OCI-LY3 (cell line): ENCODE data around the gene GGA3.
"Not testable (repeated sequence)": the region's sequence is repeated elsewhere in the genome, so short reads cannot be mapped to it uniquely, and the experiment has no call there.

Experiments used
- H2AFZ ChIP-seq: fragments of 200-600, 300-600 bp; shearing (Covaris generic); 2 replicates; pipeline ENCODE4 v1.6.0; 2014; ENCODE audit warnings: antibody characterized with exemption, low read depth, low read length
- H3K27ac ChIP-seq: fragments of 200-600, 300-600 bp; sonication (generic); 2 replicates; pipeline ENCODE4 v1.5.1; 2014; ENCODE audit warnings: mild to moderate bottlenecking, low read length, moderate library complexity, mixed read lengths
- H3K27me3 ChIP-seq: fragments of 200-600, 300-600 bp; sonication (generic); 2 replicates; pipeline ENCODE4 v1.6.1; 2014; ENCODE audit warnings: low read depth, low read length, mixed read lengths
- H3K36me3 ChIP-seq: fragments of 200-600, 300-600 bp; sonication (generic); replicated peaks from 2 replicates; pipeline ENCODE3; 2014; ENCODE audit warnings: low read depth, low read length, mixed read lengths
- H3K4me1 ChIP-seq: fragments of 300-600, 200-600 bp; sonication (generic); 2 replicates; pipeline ENCODE4 v1.6.1; 2014; ENCODE audit warnings: low read length, mixed read lengths
- H3K4me2 ChIP-seq: fragments of 200-600, 300-600 bp; sonication (generic); 2 replicates; pipeline ENCODE4 v1.6.1; 2014; ENCODE audit warnings: low read length, mixed read lengths
- H3K4me3 ChIP-seq: fragments of 300-600, 200-600 bp; sonication (generic); 2 replicates; pipeline ENCODE4 v1.5.1; 2014; ENCODE audit warnings: antibody characterized with exemption, mild to moderate bottlenecking, low read length, moderate library complexity
- H3K79me2 ChIP-seq: fragments of 300-600, 200-600 bp; shearing (Covaris generic); 2 replicates; pipeline ENCODE4 v1.6.1; 2014; ENCODE audit warnings: mild to moderate bottlenecking, low read length, mixed read lengths
- H3K9ac ChIP-seq: fragments of 300-600, 200-600 bp; shearing (Covaris generic); 2 replicates; pipeline ENCODE4 v1.6.0; 2014; ENCODE audit warnings: mild to moderate bottlenecking, low read length, moderate library complexity
- H3K9me3 ChIP-seq: fragments of 200-600, 300-600 bp; shearing (Covaris generic); 2 replicates; pipeline ENCODE4 v1.6.1; 2014; ENCODE audit warnings: low read length, mixed read lengths; ENCODE audit not compliant: insufficient read depth
- H4K20me1 ChIP-seq: fragments of 200-600, 300-600 bp; sonication (generic); 2 replicates; pipeline ENCODE4 v1.6.1; 2016; ENCODE audit warnings: low read length, mixed read lengths; ENCODE audit not compliant: insufficient read depth
- EZH2phosphoT487 ChIP-seq: fragments of 200-600 bp; shearing (Covaris generic); IDR thresholded peaks from 2 replicates; pipeline ENCODE4 v1.6.1; 2018; ENCODE audit warnings: antibody characterized with exemption, mixed run types, low read depth
- TF ChIP-seq, protein P1 (sequence below): fragments of 200-600, 300-600 bp; sonication (generic); IDR thresholded peaks from 2 replicates; pipeline ENCODE4 v1.5.1; 2014; ENCODE audit warnings: antibody characterized with exemption, low read length, low read depth

The GGA3 gene

DNA sequence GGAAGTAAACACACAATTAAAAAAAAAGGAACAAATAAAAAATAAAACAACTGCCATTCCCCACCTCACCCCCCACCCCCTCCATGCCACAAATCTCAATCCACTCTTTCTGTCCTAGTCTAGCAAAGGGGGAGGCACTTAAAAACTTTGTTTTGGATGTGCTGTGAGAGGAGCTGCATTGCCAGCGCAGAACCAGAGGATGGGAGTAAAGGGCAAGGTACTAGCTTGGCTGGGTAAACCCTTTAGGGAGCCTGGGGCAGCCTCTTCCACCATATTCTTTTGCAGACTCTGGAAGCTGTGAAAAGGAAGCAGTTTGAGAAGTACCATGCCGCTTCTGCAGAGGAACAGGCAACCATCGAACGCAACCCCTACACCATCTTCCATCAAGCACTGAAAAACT is 1.6 kb upstream of the GGA3 start:
- Histone ChIP-seq H3K4me2 (peak overlapping the region; percentile 97), H4K20me1 (no peaks in the 10 kb centered on the region; the same call in 1 of the 2 replicates), H3K9ac (no peak overlapping the region), H3K9me3 (no peaks in the 10 kb centered on the region), H2AFZ (no peak overlapping the region), H3K4me3 (peak overlapping the region; percentile 95), H3K79me2 (peaks cover 53% of the 10 kb centered on the region), H3K27me3 (no peaks in the 10 kb centered on the region), H3K36me3 (peaks cover 31% of the 10 kb centered on the region), H3K4me1 (peaks cover 18% of the 10 kb centered on the region), H3K27ac (no peak overlapping the region)
- TF ChIP-seq, protein P1, sequence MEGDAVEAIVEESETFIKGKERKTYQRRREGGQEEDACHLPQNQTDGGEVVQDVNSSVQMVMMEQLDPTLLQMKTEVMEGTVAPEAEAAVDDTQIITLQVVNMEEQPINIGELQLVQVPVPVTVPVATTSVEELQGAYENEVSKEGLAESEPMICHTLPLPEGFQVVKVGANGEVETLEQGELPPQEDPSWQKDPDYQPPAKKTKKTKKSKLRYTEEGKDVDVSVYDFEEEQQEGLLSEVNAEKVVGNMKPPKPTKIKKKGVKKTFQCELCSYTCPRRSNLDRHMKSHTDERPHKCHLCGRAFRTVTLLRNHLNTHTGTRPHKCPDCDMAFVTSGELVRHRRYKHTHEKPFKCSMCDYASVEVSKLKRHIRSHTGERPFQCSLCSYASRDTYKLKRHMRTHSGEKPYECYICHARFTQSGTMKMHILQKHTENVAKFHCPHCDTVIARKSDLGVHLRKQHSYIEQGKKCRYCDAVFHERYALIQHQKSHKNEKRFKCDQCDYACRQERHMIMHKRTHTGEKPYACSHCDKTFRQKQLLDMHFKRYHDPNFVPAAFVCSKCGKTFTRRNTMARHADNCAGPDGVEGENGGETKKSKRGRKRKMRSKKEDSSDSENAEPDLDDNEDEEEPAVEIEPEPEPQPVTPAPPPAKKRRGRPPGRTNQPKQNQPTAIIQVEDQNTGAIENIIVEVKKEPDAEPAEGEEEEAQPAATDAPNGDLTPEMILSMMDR = no peak
- no peak for TF ChIP-seq EZH2phosphoT487

DNA sequence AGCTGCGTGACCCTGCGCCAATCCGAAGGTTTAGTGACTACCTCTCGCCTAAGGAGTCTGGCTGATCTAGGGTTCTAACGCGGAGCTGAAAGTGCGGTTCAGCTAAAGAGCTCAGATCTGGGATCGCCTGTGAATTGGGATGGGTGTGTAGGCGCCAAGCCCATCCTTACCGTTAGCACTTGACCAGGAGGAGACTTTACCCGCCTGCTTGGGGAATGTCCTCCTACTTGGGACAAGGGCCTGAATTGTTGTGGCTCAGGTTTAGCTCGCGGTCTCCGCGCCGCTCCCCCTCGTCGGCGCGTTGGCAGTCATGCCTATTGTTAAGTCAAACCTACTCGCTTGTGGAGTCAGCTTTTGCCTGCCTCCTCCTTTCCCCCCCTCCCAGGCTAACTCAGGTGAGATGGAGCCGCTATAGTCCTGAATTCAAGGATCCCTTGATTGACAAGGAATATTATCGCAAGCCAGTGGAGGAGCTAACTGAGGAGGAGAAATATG is 753 bp upstream of the GGA3 start:
- Histone ChIP-seq H3K9me3 (no peaks in the 10 kb centered on the region), H2AFZ (peak overlapping the region; percentile 56; the same call in 1 of the 2 replicates), H3K4me2 (peak overlapping the region; percentile 97), H3K4me3 (peak overlapping the region; percentile 95), H3K27me3 (no peaks in the 10 kb centered on the region), H3K9ac (peak overlapping the region; percentile 96), H3K79me2 (peaks cover 54% of the 10 kb centered on the region), H3K4me1 (peaks cover 18% of the 10 kb centered on the region), H3K36me3 (peaks cover 27% of the 10 kb centered on the region), H4K20me1 (no peaks in the 10 kb centered on the region; the same call in 1 of the 2 replicates), H3K27ac (peak overlapping the region; percentile 88)
- no peak for TF ChIP-seq EZH2phosphoT487
- TF ChIP-seq, protein P1 = no peak

DNA sequence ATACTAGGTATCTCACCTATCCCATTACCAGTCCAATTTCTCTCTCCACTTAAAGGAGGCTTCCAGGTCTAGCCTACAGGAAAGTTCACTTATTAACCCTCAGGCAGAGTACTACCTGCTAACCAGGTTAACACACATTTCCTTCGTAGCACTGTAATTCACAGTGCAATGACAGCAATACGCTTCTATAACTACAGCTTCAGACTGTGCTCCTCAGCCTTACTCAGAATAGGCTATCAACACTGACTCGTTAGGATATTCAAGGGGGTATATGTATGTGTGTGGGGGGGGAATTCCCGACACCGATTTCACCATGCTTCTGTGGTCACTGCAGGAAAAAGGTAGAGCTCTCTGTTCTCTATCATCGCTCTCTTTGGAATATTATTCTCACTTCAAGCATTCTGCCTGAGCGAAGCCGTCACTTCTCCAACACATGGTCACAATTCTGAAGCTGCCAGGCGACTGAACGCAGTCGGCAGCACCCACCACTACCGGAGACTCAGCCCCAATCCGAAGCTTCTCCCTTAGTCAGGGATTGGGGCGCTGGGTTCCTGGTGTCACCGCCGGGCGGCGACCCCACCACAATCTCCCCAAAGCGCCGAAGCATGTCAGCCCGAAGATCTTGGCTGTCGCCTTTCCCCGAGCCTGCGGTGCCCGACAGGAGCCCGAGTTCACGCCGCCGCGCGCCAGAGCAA is 618 bp downstream of the GGA3 start:
- H2AFZ ChIP-seq = no peak overlapping the region; the same call in 1 of the 2 replicates
- peak overlapping the region; percentile 95 for H3K4me3 ChIP-seq
- H3K79me2 ChIP-seq = peaks cover 54% of the 10 kb centered on the region

DNA sequence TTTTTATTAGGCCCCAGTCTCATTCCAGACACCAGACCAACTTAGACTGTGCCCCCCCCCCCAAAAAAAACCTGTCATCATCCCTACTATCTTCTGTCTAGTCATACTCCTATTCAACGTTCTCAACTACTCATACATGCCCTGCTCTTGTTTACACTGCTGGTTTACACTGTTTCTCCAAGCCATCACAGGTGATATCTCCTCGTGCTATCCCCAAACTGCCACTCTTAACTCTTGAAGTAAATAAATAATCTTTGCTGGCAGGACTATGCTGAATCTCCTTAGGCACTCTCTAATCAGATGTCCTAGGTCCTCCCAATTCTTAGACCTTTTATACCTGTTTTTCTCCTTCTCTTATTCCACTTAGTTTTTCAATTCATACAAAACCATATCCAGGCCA is 4.2 kb downstream of the GGA3 start:
- not testable (repeated sequence) for H3K4me2 ChIP-seq, H3K27me3 ChIP-seq, H4K20me1 ChIP-seq, H3K27ac ChIP-seq, H3K9me3 ChIP-seq, H2AFZ ChIP-seq, H3K36me3 ChIP-seq, H3K4me3 ChIP-seq, H3K9ac ChIP-seq
- Histone ChIP-seq H3K79me2 (peaks cover 44% of the 10 kb centered on the region), H3K4me1 (peaks cover 12% of the 10 kb centered on the region)

More for the DNA sequence above, 618 bp downstream of the GGA3 start:
- peak overlapping the region; percentile 96 for H3K9ac ChIP-seq
- H3K9me3 ChIP-seq = no peaks in the 10 kb centered on the region
- peak overlapping the region; percentile 88 for H3K27ac ChIP-seq
- peaks cover 18% of the 10 kb centered on the region for H3K4me1 ChIP-seq
- peaks cover 16% of the 10 kb centered on the region for H3K36me3 ChIP-seq
- no peaks in the 10 kb centered on the region for H3K27me3 ChIP-seq
- TF ChIP-seq EZH2phosphoT487 = no peak
- TF ChIP-seq, protein P1 = no peak
- no peaks in the 10 kb centered on the region; the same call in 1 of the 2 replicates for H4K20me1 ChIP-seq
- peak overlapping the region; percentile 97 for H3K4me2 ChIP-seq

DNA sequence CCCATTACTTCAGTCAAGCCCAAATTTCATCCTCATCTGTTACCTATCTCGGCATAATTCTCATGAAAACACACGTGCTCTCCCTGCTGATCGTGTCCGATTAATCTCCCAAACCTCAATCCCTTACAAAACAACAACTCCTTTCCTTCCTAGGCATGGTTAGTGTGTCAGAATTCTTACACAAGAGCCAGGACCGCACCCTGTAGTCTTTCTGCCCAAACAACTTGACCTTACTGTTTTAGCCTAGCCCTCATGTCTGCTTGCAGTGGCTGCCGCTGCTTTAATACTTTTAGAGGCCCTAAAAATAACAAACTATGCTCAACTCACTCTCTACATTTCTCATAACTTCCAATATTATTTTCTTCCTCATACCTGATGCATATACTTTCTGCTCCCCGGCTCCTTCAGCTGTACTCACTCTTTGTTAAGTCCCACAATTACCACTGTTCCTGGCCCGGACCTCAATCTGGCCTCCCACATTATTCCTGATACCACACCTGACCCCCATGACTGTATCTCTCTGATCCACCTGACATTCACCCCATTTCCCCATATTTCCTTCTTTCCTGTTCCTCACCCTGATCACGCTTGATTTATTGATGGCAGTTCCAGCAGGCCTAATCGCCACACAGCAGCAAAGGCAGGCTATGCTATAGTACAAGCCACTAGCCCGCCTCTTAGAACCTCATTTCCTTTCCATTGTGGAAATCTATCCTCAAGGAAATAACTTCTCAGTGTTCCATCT is 5.3 kb downstream of the GGA3 start:
- not testable (repeated sequence) for H4K20me1 ChIP-seq
- H3K79me2 ChIP-seq = peaks cover 43% of the 10 kb centered on the region

More for the DNA sequence above, 5.3 kb downstream of the GGA3 start:
- not testable (repeated sequence) for H3K4me2 ChIP-seq, H3K9me3 ChIP-seq, H3K27me3 ChIP-seq, H3K27ac ChIP-seq, H3K9ac ChIP-seq, H3K4me3 ChIP-seq, H2AFZ ChIP-seq, H3K36me3 ChIP-seq
- H3K4me1 ChIP-seq = peaks cover 23% of the 10 kb centered on the region
